Epidermal melanocyte (primary cell): Measurements from ENCODE around the gene MALRD1.

Source experiments
- DNase-seq: peaks from one replicate; pipeline ENCODE4 v3.0.0; 2011; ENCODE audit warnings: low spot score; ENCODE audit not compliant: insufficient read length

MALRD1 gene

GRCh38 chr10:19048489-19048888, at the start of gene MALRD1:
Gene MALRD1, plus strand, starts transcription at chr10:19048801. Its CDS starts 138 bp downstream, at chr10:19048939.
- DNase-seq = no peak

- DNase-seq = no peak
These were observed 45.3 kb upstream of the MALRD1 start for GRCh38 chr10:19003341-19003740.

- DNase-seq = no peak
These were observed 36.5 kb upstream of the MALRD1 start for GRCh38 chr10:19012111-19012510.

GRCh38 chr10:19014034-19014433, 34.6 kb upstream of the MALRD1 start:
- no peak for DNase-seq

- no peak for DNase-seq
These were observed 34.1 kb upstream of the MALRD1 start for GRCh38 chr10:19014498-19014897.

- DNase-seq = no peak
These were observed 31.3 kb upstream of the MALRD1 start for GRCh38 chr10:19017116-19017890.

- no peak for DNase-seq
These were observed 27.4 kb upstream of the MALRD1 start for GRCh38 chr10:19021162-19021561.

GRCh38 chr10:19024611-19025010, 24.0 kb upstream of the MALRD1 start:
- DNase-seq = no peak

GRCh38 chr10:19031763-19032162, 16.8 kb upstream of the MALRD1 start:
- DNase-seq = no peak

GRCh38 chr10:19033741-19034140, 14.9 kb upstream of the MALRD1 start:
- no peak for DNase-seq

GRCh38 chr10:19041171-19041570, 7.4 kb upstream of the MALRD1 start:
- DNase-seq = no peak

GRCh38 chr10:19043431-19043830, 5.2 kb upstream of the MALRD1 start:
- DNase-seq = no peak

- no peak for DNase-seq
These were observed 1.9 kb upstream of the MALRD1 start for GRCh38 chr10:19046679-19047078.

GRCh38 chr10:19048891-19049290, 290 bp downstream of the MALRD1 start:
- no peak for DNase-seq

- no peak for DNase-seq
These were observed 966 bp downstream of the MALRD1 start for GRCh38 chr10:19049567-19049966.

- DNase-seq = no peak
These were observed 5.8 kb downstream of the MALRD1 start for GRCh38 chr10:19054289-19054835.

- DNase-seq = no peak
These were observed 9.4 kb downstream of the MALRD1 start for GRCh38 chr10:19058046-19058445.

GRCh38 chr10:19063986-19064385, 15.4 kb downstream of the MALRD1 start:
- no peak for DNase-seq

GRCh38 chr10:19071946-19072345, 23.3 kb downstream of the MALRD1 start:
- DNase-seq = no peak

GRCh38 chr10:19077276-19077675, 28.7 kb downstream of the MALRD1 start:
- no peak for DNase-seq

GRCh38 chr10:19096501-19097073, 48.0 kb downstream of the MALRD1 start:
- no peak for DNase-seq

GRCh38 chr10:19097151-19097550, 48.5 kb downstream of the MALRD1 start:
- no peak for DNase-seq

- no peak for DNase-seq
These were observed 50.2 kb downstream of the MALRD1 start for GRCh38 chr10:19098803-19099202.
